ENCODE measurements around the gene BAHCC1. TPM values are rescaled to one million over a fixed set of nuclear protein-coding genes. Genes with fewer than 3 reads are reported as not detected.

BAHCC1 gene
- total RNA-seq, 2 donors from 2014 or later = 0.02 to 0.14 TPM

GRCh38 chr17:81514739-81515529 is 119.7 kb downstream of the BAHCC1 start:
- Mint-ChIP-seq H3K9me3 (no peaks in the 10 kb centered on the region), H3K4me3 (peak overlapping the region; percentile 95 to 98), H3K4me1 (ENCODE audit: low read depth) (peaks cover 30% of the 10 kb centered on the region), H3K36me3 (ENCODE audit: insufficient read depth in 2 of 2) (peaks cover 22 to 23% of the 10 kb centered on the region in 2 donors), H3K27me3 (ENCODE audit: low read depth) (no peaks in the 10 kb centered on the region), H3K27ac (peak overlapping the region; percentile 94)
- peak; percentile 82 to 87 for DNase-seq
- peak; percentile 47 to 51 for ATAC-seq (replicated peaks in 1 of 2)

- Mint-ChIP-seq H3K4me1 (ENCODE audit: low read depth) (peaks cover 27% of the 10 kb centered on the region), H3K4me3 (peak overlapping the region; percentile 95 to 98), H3K9me3 (no peaks in the 10 kb centered on the region), H3K27me3 (ENCODE audit: low read depth) (no peaks in the 10 kb centered on the region), H3K27ac (peak overlapping the region; percentile 94), H3K36me3 (ENCODE audit: insufficient read depth in 2 of 2) (peaks cover 17% of the 10 kb centered on the region in 2 donors)
- no peak for DNase-seq
- ATAC-seq (replicated peaks in 1 of 2) = no peak
Measured at GRCh38 chr17:81515530-81516041, 120.3 kb downstream of the BAHCC1 start.

Other genes with a start within 250 kb of the BAHCC1 start
- not detected for gene PVALEF, start 229.9 kb upstream of the BAHCC1 start, total RNA-seq
- gene AATK, start 229.2 kb upstream of the BAHCC1 start, total RNA-seq = under 1 TPM; 0.48 to 0.81 TPM
- 10 to 100 TPM in 1 of 2 donors, 1 to 10 TPM in 1; 8.1 to 11.4 TPM for gene CEP131, start 172.5 kb upstream of the BAHCC1 start, total RNA-seq
- 10 to 100 TPM; 39.1 to 55.0 TPM for gene TEPSIN, start 156.4 kb upstream of the BAHCC1 start, total RNA-seq
- gene NDUFAF8, start 156.1 kb upstream of the BAHCC1 start, total RNA-seq = 10 to 100 TPM; 37.4 to 48.8 TPM
- gene SLC38A10, start 100.2 kb upstream of the BAHCC1 start, total RNA-seq = 10 to 100 TPM; 49.8 to 63.6 TPM
- 1,000 to 10,000 TPM; 3,862 to 3,966 TPM for gene ACTG1, start 117.3 kb downstream of the BAHCC1 start, total RNA-seq
- gene FSCN2, start 132.9 kb downstream of the BAHCC1 start, total RNA-seq = 1 to 10 TPM in 1 of 2 donors, under 1 TPM in 1; 0.95 to 1.8 TPM
- 10 to 100 TPM; 21.3 to 29.1 TPM for gene FAAP100, start 156.9 kb downstream of the BAHCC1 start, total RNA-seq
- 100 to 1,000 TPM in 1 of 2 donors, 10 to 100 TPM in 1; 89.7 to 107 TPM for gene NPLOC4, start 241.7 kb downstream of the BAHCC1 start, total RNA-seq
- 1 to 10 TPM in 1 of 2 donors, under 1 TPM in 1; 0.63 to 1.1 TPM for gene TSPAN10, start 241.7 kb downstream of the BAHCC1 start, total RNA-seq